GM18909 (cell line): Measurements from ENCODE around the gene CCNC.
"Not testable (repeated sequence)": the region's sequence is repeated elsewhere in the genome, so short reads cannot be mapped to it uniquely, and the experiment has no call there.

ENCODE experiments used
- ATAC-seq: cut with Tn5 transposase; IDR thresholded peaks from one replicate; pipeline ENCODE4 v1.9.1; 2021; ENCODE audit warnings: mild to moderate bottlenecking; ENCODE audit not compliant: unreplicated experiment, poor library complexity

CCNC gene

DNA sequence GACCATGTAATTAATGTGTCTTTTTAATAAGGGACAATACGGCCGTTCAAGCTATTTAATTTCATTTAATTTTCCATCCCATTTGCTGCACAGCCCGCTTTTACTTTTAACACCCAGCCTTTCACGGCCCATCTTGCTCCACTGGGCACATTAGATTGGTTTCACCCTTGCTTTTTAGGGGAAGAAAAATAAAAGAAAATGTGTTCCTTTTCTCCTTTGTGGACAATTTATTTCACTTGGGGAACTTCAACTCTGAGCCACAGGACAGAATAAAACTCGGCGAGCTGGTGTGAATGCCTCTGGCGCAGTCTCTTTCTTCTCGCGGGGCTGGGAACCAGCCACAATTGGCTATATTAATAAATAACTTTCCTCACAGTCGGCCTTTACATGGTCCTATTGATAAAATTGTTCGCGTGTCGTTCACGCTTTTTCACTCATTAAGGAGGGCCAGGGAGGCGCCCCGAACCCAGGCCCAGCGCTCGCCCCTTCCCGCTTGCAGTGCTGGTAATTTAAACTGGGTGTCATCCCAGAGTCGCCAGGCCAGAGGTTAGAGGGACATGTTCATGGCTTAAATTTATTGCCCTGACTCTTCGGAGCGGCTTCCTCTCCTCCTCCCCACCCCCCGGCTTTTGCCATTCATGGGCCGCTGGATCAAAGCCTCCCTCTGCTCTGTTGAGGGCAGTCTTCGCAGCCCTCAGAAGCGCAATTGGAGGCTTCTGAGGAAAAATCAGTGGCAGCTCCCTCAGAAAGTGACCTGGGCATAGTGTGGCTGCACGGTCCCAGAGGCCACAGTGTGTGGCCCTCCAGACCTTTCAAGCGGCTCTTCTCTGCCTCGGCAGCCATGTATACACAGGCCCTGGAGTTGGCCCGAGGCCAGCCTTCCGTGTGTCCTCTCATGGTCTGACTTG is 36.0 kb upstream of the CCNC start:
- no peak for ATAC-seq

DNA sequence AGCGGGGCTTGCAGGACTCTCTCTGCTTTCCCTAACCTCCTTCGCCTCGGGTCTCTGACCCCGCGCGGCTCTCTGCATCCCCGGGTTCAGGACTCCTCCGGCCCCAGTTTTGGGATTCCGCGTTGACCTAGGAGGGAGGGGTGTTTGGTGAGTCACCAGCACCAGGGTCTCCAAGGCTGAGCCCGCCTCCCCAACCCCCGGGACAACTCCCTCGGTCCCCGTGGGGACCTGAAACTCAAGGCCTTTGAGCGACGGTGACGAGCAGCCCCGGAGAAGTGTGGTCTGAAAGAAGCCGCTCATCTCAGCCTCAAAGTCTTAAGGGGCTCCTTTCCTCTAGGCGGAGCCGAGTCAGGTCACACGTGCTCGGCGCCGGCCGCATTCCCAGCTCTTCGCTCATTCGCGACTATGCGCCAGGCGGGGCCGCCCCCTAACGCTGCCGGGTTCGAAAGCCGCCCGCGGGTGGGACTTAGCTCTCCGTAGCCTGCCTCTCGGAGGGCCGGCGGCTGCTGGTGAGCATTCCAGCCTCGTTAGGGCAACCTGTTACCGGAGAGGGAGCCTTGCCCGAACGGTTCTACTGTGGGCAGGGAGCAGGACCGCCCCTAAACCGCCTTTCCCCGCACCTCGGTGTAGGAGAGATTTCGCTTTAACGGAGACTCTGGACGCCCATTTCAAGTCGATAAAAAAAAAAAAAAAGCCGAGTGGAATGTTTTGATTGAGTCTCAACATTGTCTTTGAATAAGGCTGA is 35.1 kb upstream of the CCNC start:
- peak; percentile 37 for ATAC-seq

DNA sequence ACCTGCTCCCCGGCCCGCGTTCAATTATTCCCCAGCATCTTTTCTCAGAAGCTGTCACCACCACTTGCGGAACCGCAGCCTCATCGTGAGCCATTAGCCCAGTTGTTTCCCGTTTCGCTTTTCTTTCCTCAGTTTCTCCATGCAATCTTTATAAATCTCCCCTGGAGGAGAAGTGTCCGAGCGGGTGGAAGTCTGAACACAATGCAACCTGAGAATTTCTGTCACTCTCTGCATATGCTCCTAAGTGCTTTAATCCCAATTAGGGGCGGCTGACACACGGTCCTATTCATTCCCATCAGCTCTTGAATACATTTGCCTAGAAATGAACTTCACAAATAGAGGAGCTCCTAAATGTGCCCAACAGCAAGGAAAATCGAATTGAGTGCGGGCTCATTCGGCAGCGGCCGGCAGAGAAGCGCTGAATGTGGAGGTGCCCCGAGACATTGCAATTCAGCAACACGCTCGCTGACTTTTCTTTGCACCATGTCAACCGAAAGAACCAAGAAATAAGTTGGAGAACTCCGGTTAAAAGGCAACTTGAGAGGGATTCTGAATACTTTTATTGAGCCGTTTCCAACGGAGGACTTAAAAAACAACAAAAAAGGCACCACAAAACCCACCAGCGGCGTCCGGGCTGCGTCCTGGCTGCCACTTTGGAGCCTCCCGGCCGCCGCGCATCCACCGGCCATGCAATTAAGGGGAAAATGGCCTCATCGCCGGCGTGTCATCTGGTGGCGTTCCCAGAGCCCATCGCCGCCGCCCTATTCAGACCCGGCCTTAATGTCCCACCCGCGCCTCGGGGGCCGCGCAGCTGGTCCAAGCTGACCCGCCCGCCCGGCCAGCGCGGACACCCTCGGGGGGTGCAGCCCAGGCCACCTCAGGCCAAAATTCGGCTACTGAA is 34.3 kb upstream of the CCNC start:
- ATAC-seq = no peak

GRCh38 chr6:99594696-99595095 is 26.2 kb upstream of the CCNC start:
- not testable (repeated sequence) for ATAC-seq

DNA sequence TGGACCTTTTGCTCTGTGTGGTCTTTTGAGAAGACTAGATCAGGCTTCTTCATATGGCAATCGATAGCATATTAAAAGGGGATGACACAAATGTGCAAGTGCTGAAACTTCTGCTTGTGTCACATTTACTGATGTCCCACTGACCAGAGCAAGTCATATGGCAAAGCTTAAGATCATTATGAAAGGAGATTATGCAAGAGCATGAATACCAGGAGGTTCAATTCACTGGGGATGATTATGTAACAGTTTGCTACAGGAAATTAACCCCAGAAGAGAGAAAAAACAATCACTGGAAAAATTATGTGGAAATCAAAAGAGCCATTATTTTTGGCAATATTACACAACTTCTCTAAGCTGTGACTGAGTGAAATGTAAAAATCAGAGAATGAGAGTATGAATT is 24.4 kb upstream of the CCNC start:
- ATAC-seq = no peak

- no peak for ATAC-seq
Measured at GRCh38 chr6:99591673-99592364, 23.4 kb upstream of the CCNC start.

DNA sequence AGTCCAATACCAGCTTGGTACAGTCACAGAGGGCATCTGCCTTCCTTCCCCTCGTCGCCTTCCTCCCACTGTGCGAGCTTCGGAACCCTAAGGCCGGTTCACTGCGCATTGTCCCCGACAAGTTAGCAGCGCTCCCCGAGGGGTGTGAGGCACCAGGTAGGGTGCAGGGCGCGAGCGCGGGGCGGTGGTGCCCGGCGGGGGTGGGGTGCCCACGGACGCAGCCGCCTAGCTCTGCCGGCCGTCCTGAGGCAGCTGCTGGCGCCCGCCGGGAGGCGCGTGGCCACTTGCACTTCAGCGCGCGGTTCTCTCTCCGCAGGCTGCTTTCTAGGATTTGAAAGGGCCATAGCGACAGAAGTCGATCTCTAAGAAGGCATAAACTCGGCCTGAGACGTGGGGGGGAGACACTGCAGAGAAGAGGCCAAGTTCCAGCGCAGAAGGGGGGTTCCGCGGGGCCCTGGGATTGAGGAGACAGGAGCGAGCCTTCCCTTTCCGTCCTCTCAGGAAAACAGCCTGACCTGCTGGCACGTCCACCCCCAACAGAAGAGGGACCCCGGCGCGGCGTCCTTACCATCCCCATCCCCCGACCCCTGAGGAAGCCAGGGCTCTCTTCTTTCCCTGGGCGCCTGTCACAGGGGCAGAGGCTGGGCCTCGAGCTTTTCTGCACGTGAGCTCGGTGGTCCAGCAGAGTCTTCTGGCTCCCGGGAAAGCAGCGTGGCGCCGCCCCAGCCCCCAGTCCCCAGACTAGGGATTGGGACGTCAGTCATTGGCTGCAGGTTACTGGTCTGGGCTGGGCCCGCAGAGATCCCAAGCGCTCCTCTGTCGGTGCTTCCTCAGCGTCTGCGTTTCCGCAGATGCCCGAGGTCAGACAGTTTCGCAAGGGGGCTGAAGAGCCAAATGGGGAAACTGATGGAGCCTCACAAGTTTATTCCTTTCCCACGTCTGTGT is 22.5 kb upstream of the CCNC start:
- ATAC-seq = no peak

DNA sequence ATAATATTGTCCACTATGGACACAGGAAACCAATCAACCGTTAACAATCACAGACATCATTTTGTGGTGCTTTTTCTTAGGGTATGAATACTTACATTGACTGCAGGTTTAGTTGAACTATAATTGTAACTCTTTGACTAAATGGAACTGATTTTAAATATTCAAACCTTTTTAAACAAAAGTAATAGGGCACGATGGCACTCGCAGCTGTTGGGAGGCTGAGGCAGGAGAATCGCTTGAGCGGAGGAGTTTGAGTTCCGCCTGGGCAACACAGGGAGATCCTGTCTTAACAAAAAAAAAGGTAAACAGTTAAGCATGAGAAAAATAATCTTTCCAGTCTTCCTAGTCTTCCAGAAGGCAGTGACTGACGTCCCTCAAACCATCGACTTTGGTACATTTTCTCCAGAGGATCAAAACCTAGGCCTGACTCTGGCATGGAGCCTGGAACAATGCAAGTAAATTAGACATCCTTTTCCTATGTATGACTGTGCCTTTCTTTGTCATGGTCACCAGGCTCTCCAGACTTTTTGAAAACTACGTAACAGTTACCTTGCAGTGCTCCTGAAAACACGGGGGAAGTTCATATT is 21.5 kb upstream of the CCNC start:
- no peak for ATAC-seq

GRCh38 chr6:99589290-99589672 is 20.8 kb upstream of the CCNC start:
- peak; percentile 28 for ATAC-seq

GRCh38 chr6:99588618-99589289 is 20.3 kb upstream of the CCNC start:
- ATAC-seq = peak; percentile 96

DNA sequence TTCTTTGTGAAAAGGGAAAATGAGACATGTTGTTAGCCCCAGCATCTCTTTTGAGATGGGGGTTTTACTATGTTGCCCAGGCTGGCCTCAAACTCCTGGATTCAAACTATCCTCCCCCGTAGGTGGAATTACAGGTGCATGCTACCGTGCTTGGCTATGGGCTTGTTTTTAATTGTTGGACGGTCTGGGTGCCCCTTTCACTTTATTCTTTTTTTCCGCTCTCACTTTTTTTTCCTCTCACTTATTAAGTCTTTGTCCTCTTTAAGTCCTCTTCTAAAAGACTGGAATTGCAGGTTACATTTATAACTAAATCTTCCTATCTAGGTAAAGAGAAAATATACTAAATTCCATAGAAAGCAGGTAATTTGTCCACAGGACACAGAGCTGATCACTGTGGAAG is 19.3 kb upstream of the CCNC start:
- ATAC-seq = no peak

DNA sequence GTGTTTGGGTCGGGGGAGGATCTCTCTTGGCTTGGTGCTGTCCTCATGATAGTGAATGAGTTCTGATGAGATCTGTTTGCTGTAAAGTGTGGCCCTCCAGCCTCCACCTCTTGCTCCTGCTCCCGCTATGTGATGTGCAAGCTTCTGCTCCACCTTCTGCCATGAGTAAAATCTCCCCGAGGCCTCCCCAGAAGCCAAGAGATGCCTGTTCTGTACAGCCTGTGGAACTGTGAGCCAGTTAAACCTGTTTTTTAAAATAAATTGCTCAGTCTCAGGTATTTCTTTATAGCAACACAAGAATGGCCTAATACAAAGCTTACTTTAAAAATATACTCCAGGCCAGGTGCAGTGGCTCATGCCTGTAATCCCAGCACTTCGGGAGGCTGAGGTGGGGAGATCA is 11.3 kb upstream of the CCNC start:
- ATAC-seq = no peak

DNA sequence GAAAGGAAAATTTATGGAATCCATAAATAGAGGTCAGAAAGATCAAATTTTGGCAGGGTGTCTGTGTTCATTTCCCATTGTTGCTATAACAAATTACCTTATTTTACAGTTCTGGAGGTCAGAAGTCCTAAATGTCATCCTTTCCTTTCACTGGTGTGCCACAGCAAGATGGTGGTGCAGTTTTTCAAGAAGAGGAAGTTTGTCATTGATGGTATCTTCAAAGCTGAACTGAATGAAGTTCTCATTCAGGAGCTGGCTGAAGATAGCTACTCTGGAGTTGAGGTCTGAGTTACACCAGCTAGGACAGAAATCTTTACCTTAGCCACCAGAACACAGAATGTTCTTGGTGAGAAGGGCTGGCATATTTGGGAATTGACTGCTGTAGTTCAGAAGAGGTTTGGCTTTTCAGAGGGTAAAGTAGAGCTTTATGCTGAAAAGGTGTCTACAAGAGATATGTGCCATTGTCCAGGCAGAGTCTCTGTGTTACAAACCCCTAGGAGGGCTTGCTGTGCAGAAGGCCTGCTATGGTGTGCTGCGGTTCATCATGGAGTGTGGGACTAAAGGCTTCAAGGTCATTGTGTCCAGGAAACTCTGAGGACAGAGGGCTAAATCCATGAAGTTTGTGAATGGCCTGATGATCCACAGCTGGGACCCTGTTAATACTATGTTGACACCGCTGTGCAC is 7.2 kb upstream of the CCNC start:
- ATAC-seq = no peak

DNA sequence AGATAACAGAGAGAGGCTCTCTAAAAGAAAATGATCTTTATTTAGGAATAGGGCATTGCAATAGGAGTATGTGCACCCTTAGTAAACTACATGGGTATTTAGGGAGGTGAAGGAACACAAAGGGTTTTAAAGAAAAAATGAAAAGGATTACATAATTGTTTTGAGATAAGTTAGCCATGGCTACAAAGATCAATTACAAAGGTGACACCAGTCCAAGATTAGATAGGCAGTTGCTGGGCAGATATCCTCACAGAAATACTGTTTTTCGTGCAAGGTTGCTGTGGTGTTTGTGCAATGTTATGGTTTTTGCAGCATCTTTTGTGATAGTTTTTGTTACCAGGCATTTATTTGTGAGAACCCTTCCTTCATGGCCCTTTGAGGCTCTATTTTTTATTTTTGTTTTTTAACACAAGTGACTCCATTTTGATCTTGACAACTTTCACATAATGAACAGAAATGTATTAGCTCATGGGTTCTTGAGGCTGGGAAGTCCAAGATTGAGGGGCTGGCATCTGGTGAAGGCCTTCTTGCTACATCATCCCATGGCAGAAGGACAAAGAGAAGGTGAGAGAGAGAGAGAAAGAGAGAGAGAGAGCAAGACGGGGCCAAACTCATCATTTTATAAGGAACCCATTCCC is 5.6 kb upstream of the CCNC start:
- no peak for ATAC-seq

GRCh38 chr6:99563056-99563723 is 5.3 kb downstream of the CCNC start:
- ATAC-seq = no peak

DNA sequence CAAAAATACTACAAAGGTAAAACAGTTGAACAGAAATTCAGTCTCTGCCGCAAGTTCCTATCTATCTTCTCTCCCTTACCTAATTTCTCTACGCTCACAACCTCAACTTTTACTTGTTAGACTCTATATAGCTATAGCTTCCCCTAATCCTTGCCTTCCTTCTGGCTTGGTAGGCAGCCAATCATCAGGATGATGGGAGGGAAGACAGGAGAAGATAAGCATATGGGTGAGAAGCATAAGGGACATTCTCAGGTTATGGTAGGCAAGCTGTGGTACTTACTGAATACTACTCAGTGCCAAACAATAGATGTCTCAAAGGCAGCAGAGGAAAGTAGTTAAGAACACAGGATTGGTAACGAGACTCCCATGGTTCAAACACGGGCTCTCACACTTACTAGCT is 7.8 kb downstream of the CCNC start:
- no peak for ATAC-seq

GRCh38 chr6:99559057-99559456 is 9.4 kb downstream of the CCNC start:
- ATAC-seq = no peak
